HG02852 (cell line): ENCODE measurements around the gene NAB1.
A peak's percentile ranks its signal among the peaks of the same experiment; 100 is the strongest.

Source experiments
- ATAC-seq: cut with Tn5 transposase; IDR thresholded peaks from one replicate; pipeline ENCODE4 v1.9.1; 2021; ENCODE audit warnings: mild to moderate bottlenecking, moderate library complexity; ENCODE audit not compliant: unreplicated experiment

Gene NAB1

GRCh38 chr2:190666895-190667294 lies 18.0 kb downstream of the NAB1 start:
- ATAC-seq: no peak

- no peak for ATAC-seq
Observed at GRCh38 chr2:190668892-190669291, 20.0 kb downstream of the NAB1 start.

- peak; percentile 50 for ATAC-seq
Observed at GRCh38 chr2:190670182-190670946, 21.5 kb downstream of the NAB1 start.

- ATAC-seq: peak; percentile 35
Observed at GRCh38 chr2:190674966-190675650, 26.2 kb downstream of the NAB1 start.

- no peak for ATAC-seq
Observed at GRCh38 chr2:190677255-190677654, 28.4 kb downstream of the NAB1 start.

GRCh38 chr2:190678444-190679162 lies 29.7 kb downstream of the NAB1 start:
- peak; percentile 68 for ATAC-seq

GRCh38 chr2:190679391-190679790 lies 30.5 kb downstream of the NAB1 start:
- ATAC-seq: no peak

- ATAC-seq: peak; percentile 51
Observed at GRCh38 chr2:190679813-190680591, 31.1 kb downstream of the NAB1 start.

- no peak for ATAC-seq
Observed at GRCh38 chr2:190682168-190682567, 33.3 kb downstream of the NAB1 start.

GRCh38 chr2:190683802-190684201 lies 34.9 kb downstream of the NAB1 start:
- no peak for ATAC-seq

GRCh38 chr2:190684931-190685330 lies 36.0 kb downstream of the NAB1 start:
- no peak for ATAC-seq

GRCh38 chr2:190685333-190685732 lies 36.5 kb downstream of the NAB1 start:
- no peak for ATAC-seq

GRCh38 chr2:190693533-190694232 lies 44.8 kb downstream of the NAB1 start:
- ATAC-seq: peak; percentile 76

- ATAC-seq: no peak
Observed at GRCh38 chr2:190694479-190694878, 45.6 kb downstream of the NAB1 start.

GRCh38 chr2:190695739-190696138 lies 46.9 kb downstream of the NAB1 start:
- ATAC-seq: no peak

- ATAC-seq: no peak
Observed at GRCh38 chr2:190696792-190697398, 48.0 kb downstream of the NAB1 start.

GRCh38 chr2:190697421-190697820 lies 48.5 kb downstream of the NAB1 start:
- no peak for ATAC-seq

- ATAC-seq: no peak
Observed at GRCh38 chr2:190698895-190699294, 50.0 kb downstream of the NAB1 start.

GRCh38 chr2:190701586-190701985 lies 52.7 kb downstream of the NAB1 start:
- peak; percentile 64 for ATAC-seq

- ATAC-seq: no peak
Observed at GRCh38 chr2:190705280-190705679, 56.4 kb downstream of the NAB1 start.
